T follicular helper cell (primary cell): Measurements from ENCODE around the gene PNO1.

ENCODE experiments used
- DNase-seq: peaks from one replicate; pipeline ENCODE4 v3.0.0-alpha.2; 2020; ENCODE audit warnings: low read depth

PNO1 gene

GRCh38 chr2:68193787-68194372, 36.2 kb downstream of the PNO1 start:
- DNase-seq: no peak

DNA sequence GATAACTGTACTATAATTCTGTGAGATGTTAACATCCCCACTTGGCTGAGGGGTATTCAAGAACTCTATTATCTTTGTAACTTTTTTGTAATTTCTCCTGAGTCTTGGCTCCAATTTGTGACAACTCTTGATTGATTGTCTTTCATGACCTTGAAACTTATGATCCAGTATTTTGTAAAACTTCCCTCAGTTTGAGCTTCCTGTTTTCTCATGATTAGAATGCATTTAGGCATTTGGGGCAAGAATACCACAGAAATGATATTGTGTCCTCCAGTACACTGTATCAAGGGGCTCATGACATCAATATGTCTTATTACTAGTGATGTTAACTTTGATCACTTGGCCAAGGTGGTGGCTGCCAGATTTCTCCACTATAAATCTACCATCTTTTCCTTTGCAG, 37.4 kb downstream of the PNO1 start:
- DNase-seq: no peak

DNA sequence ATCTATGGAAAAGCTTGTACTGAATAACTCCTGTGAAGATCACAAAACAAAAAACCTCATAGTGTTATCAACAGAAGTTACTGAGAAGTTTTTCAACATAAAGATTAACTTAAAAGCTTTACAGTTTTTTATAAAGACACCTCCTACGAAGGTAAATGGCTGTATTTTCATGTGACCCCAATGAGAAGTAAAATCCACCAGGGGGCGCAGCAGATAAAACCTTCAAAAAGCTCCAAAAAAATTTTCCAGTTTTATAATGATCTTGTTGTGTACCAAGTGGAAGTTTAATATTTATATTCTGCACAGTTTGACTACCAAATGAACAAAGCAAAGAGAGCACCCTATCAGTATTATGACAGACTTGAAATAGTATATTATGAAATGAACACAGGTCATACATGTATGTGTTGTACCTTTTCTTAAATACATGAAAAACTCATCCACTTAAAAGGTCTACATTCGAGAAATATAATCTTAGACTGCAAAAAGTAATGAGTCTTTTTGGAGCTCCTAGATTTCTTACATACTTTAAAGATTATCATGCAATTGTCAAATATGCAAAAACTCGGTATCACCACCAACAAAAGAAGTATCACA, 38.5 kb downstream of the PNO1 start:
- DNase-seq: peak; percentile 46

- DNase-seq: no peak
Measured at GRCh38 chr2:68200157-68200787, 42.6 kb downstream of the PNO1 start.

DNA sequence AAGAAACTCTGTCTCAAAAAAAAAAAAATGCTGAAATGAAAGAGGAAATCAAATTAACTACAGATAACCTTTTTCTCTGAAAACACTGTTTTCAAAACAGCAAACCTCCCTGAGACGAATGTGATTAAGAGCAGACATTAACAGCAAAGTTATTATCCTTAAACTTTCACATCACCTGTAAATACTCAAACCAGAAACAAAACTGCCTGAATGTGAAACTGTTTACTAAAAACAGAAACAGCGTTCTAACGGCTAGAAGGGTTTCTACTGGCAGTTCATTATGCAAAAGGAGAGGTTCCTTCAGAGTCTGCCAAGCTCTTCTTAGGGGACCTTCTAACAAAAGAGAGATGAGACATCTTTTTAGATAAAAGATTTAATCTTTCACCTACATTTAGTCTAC, 45.9 kb downstream of the PNO1 start:
- DNase-seq: no peak

DNA sequence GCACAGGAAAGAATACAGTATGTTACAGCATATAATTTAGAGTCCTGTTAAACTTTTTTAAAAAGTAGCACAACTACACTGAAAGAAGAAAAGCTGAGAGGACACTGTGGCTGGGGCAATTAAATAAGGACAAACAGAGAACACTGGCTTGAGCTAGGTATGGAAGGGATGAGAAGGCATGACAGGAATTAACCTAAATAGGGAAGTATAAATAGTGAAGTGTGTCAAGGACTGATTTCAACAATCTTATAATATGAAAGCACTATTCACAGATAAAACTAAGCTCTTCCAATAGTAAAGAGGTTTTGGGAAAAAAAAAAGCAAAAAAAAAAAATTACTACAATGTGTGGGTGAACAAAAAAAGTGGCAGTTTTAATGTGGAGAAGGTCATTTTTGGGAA, 49.1 kb downstream of the PNO1 start:
- no peak for DNase-seq

DNA sequence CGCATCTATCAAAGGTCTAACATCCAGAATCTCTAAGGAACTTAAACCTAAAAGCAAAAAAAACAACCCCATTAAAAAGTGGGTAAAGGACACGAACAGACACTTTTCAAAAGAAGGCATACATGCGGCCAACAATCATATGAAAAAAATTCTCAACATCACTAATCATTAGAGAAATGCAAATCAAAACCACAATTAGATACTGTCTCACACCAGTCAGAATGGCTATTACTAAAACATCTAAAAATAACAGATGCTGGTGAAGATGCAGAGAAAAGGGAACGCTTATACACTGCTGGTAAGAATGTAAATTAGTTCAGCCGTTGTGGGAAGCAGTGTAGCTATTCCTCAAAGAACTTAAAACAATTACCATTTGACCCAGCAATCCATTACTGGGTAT, 56.7 kb downstream of the PNO1 start:
- no peak for DNase-seq

- no peak for DNase-seq
Measured at GRCh38 chr2:68216454-68217310, 59.0 kb downstream of the PNO1 start.

GRCh38 chr2:68217729-68218128, 60.0 kb downstream of the PNO1 start:
- DNase-seq: no peak

DNA sequence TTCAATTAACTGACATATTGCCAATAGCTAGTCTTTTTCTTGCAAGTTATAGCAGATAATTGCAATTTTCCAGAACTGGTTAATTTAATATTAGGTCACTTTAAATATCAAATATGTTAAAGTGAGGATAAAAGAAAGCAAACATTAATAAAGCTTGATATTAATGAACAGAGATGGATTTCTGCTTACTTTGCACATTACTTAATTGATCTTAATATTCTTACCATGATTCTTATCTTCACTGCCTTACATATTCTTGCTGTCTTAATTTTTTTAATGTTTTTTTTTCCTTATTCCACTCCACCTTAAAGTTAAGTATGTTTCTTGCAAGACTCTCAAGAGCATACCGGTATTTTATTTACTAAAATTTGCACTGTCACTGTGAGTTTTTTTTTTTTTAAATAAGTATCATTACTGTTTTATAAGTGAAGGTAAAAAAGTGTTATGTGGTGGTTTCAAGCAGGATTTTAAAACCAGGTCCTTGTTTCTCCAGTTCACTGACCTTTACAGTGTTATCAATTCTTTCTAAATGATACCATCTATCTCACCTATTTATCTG, 60.7 kb downstream of the PNO1 start:
- DNase-seq: no peak

GRCh38 chr2:68222287-68222686, 64.6 kb downstream of the PNO1 start:
- no peak for DNase-seq

GRCh38 chr2:68223419-68223818, 65.7 kb downstream of the PNO1 start:
- DNase-seq: no peak

DNA sequence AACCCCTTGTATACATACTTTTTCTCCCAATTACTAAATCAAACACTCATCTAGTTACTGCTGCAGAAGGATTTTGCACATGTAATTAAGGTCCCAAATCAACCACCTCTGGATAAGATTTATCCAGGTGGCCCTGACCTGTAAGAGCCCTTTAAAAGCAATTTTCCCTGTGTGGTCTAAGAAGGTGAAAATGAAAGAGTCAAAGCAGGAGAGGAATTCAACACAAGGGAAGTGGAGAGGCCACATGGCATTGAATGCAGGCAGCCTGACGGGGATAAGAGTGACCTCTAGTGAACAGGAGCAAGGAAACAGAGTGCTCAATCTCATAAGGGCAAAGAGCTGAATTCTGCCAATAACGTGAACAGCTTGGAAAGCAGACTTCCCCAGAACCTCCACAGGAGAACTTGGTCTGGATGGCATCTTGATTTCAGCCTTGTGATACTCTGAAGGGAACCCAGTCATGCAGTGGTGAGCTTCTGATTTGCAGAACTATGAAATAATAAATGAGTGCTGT, 67.5 kb downstream of the PNO1 start:
- no peak for DNase-seq
